Stomach (tissue), 9 donors: ENCODE measurements around the gene PGM5. TPM values are rescaled to one million over a fixed set of nuclear protein-coding genes. Genes with fewer than 3 reads are reported as not detected.
A peak's percentile ranks its signal among the peaks of the same experiment; 100 is the strongest.

ENCODE experiments used
- DNase-seq, 2 donors: peaks; one replicate each; pipeline versions ENCODE4 v3.0.0 to v3.0.0-alpha.2; 2013 to 2019
- H3K27ac ChIP-seq, 5 donors: fragments of 200-600 bp in 4 of 5; sonication (generic) in 4 of 5; one replicate each; pipeline ENCODE4 v1.5.1; 2013 to 2019; ENCODE audit warnings: mild to moderate bottlenecking in 1 of 5, moderate library complexity in 1 of 5
- H3K27me3 ChIP-seq, 3 donors: fragments of 200-600 bp; sonication (generic); one replicate each; pipeline ENCODE4 v1.5.1; 2017 to 2019; ENCODE audit warnings: mixed run types in 1 of 3
- H3K36me3 ChIP-seq, 4 donors: fragments of 200-600 bp; sonication (generic); 1 replicate in 3 of 4; 2 replicates in 1 of 4; pipeline ENCODE4 v1.5.1; 2016 to 2019
- H3K4me1 ChIP-seq, 4 donors: fragments of 200-600 bp; sonication (generic); one replicate each; pipeline ENCODE4 v1.5.1; 2016 to 2019
- H3K4me3 ChIP-seq, 4 donors: fragments of 200-600 bp; sonication (generic) in 3 of 4; one replicate each; pipeline ENCODE4 v1.5.1; 2016 to 2019; ENCODE audit warnings: mild to moderate bottlenecking in 1 of 4
- H3K9me3 ChIP-seq, 4 donors: fragments of 200-600 bp; sonication (generic); one replicate each; pipeline ENCODE4 v1.5.1; 2016 to 2019
- CTCF ChIP-seq, 7 experiments: fragments of 450-650 bp in 4 of 7; fragments of 200-600 bp in 3 of 7; sonication (generic) in 3 of 7; IDR thresholded peaks; one replicate each; pipeline ENCODE4 v1.5.1; 2016 to 2019; ENCODE audit warnings: antibody characterized with exemption in 7 of 7, control low read depth in 2 of 7, mild to moderate bottlenecking in 1 of 7
- EP300 ChIP-seq: sonication (generic); formaldehyde crosslinking; IDR thresholded peaks from one replicate; pipeline ENCODE4 v1.6.1; 2017; ENCODE audit warnings: antibody characterized with exemption
- POLR2A ChIP-seq, 4 donors: fragments of 450-650 bp; IDR thresholded peaks; one replicate each; pipeline ENCODE4 v1.6.1; 2016; ENCODE audit warnings: antibody characterized with exemption in 4 of 4, control low read depth in 2 of 4, mild to moderate bottlenecking in 1 of 4, moderate library complexity in 1 of 4
- POLR2AphosphoS5 ChIP-seq, 3 donors: sonication (generic); formaldehyde crosslinking; IDR thresholded peaks; one replicate each; pipeline ENCODE4 v1.6.1; 2016; ENCODE audit warnings: antibody characterized with exemption in 3 of 3
- WGBS, 5 donors: extraction: QIAGEN DNeasy Blood & Tissue Kit in 3 of 5; methylation state at CpG; one replicate each; pipeline versions ENCODE4 v1.1.5 to v1.1.7; 2013 to 2018; 5-methylcytosine and 5-hydroxymethylcytosine counted together
- intact Hi-C: fragments of 100-400 bp; cut with DNase I; formaldehyde crosslinking; loops from one replicate; pipeline ENCODE4 v1.15.1; 2023; ENCODE audit warnings: low total_unique reads
- polyA plus RNA-seq, 3 donors: library from polyadenylated mRNA; stranded (reverse); fragments of 200-250 nt; gene quantifications; one replicate each; pipeline ENCODE4 v1.2.3, GENCODE V29; 2013
- total RNA-seq, 5 donors: library from RNA; depleted of rRNA; stranded (reverse); fragments of >200 nt; gene quantifications; one replicate each; pipeline versions ENCODE4 v1.1.0 to v1.2.3, GENCODE V29; 2014 to 2016
- donor health status: healthy with polysubstance abuse.
- donor health status: Bipolar disorder and iron deficiency.
- donor health status: healthy.

Gene PGM5
- total and polyA plus RNA-seq, 8 donors: 10.6 to 145 (median 62.2) TPM

- peak in 1 of 2 donors; percentile 67 for DNase-seq
- no peaks in the 10 kb centered on the region for H3K36me3 ChIP-seq
- H3K9me3 ChIP-seq: no peaks in the 10 kb centered on the region
- peak overlapping the region; percentile 52 to 76 (median 67) for H3K27ac ChIP-seq
- H3K27me3 ChIP-seq: no peaks in the 10 kb centered on the region
- no peak overlapping the region for H3K4me3 ChIP-seq
- intact Hi-C loops: no loop called here
- TF ChIP-seq POLR2A (IDR thresholded peaks at IDR 0.05) (no peak), CTCF (IDR thresholded peaks at IDR 0.05) (no peak), POLR2AphosphoS5 (IDR thresholded peaks at IDR 0.05) (no peak), EP300 (no peak)
- peaks cover 10 to 52% (median 30%) of the 10 kb centered on the region in 4 donors for H3K4me1 ChIP-seq
- 30 to 53% (median 33%) methylated on average over 4 of the region's 4 CpGs for WGBS, 5 donors
These were observed 149.4 kb downstream of the PGM5 start for GRCh38 chr9:68505681-68506409.

GRCh38 chr9:68506551-68506950 is 150.1 kb downstream of the PGM5 start:
- H3K27ac ChIP-seq: peak overlapping the region in 4 of 5 donors; percentile 52 to 76 (median 70)
- intact Hi-C loops: no loop called here
- 86 to 100% (median 93%) methylated on average over 1 of the region's 1 CpG for WGBS, 5 donors

GRCh38 chr9:68507130-68507805 is 150.9 kb downstream of the PGM5 start:
- Histone ChIP-seq H3K4me1 (peaks cover 10 to 39% (median 26%) of the 10 kb centered on the region in 4 donors), H3K9me3 (no peaks in the 10 kb centered on the region), H3K4me3 (no peak overlapping the region), H3K36me3 (no peaks in the 10 kb centered on the region), H3K27me3 (no peaks in the 10 kb centered on the region), H3K27ac (peak overlapping the region in 4 of 5 donors; percentile 52 to 76 (median 70))
- intact Hi-C loops: no loop called here
- WGBS, 5 donors: 49 to 59% (median 54%) methylated on average over 7 of the region's 7 CpGs
- peak in 2 of 3 donors; percentile 26 to 43 for TF ChIP-seq POLR2AphosphoS5 (IDR thresholded peaks at IDR 0.05)
- no peak for TF ChIP-seq POLR2A (IDR thresholded peaks at IDR 0.05)
- peak in 6 of 7 experiments; percentile 45 to 83 (median 75) for TF ChIP-seq CTCF (IDR thresholded peaks at IDR 0.05)
- DNase-seq: peak in 1 of 2 donors; percentile 73

More at GRCh38 chr9:68506551-68506950, 150.1 kb downstream of the PGM5 start:
- DNase-seq: no peak
- no peak overlapping the region for H3K4me3 ChIP-seq
- no peaks in the 10 kb centered on the region for H3K27me3 ChIP-seq
- no peaks in the 10 kb centered on the region for H3K9me3 ChIP-seq
- TF ChIP-seq POLR2A (IDR thresholded peaks at IDR 0.05): no peak
- TF ChIP-seq EP300: no peak
- TF ChIP-seq POLR2AphosphoS5 (IDR thresholded peaks at IDR 0.05): no peak
- TF ChIP-seq CTCF (IDR thresholded peaks at IDR 0.05): no peak
- no peaks in the 10 kb centered on the region for H3K36me3 ChIP-seq
- peaks cover 10 to 45% (median 26%) of the 10 kb centered on the region in 4 donors for H3K4me1 ChIP-seq

- Histone ChIP-seq H3K27ac (peak overlapping the region in 4 of 5 donors; percentile 52 to 76 (median 70)), H3K27me3 (no peaks in the 10 kb centered on the region), H3K9me3 (no peaks in the 10 kb centered on the region), H3K36me3 (no peaks in the 10 kb centered on the region), H3K4me1 (peaks cover 10 to 39% (median 26%) of the 10 kb centered on the region in 4 donors), H3K4me3 (no peak overlapping the region)
- intact Hi-C loops: no loop called here
- 47 to 66% (median 56%) methylated on average over 2 of the region's 2 CpGs for WGBS, 5 donors
- no peak for DNase-seq
- TF ChIP-seq POLR2AphosphoS5 (IDR thresholded peaks at IDR 0.05): no peak
- no peak for TF ChIP-seq CTCF (IDR thresholded peaks at IDR 0.05)
- TF ChIP-seq EP300: no peak
- TF ChIP-seq POLR2A (IDR thresholded peaks at IDR 0.05): no peak
These were observed 151.4 kb downstream of the PGM5 start for GRCh38 chr9:68507806-68508145.
